Adrenal gland (tissue), 12 donors: ENCODE data around the gene AGPAT3. TPM values are rescaled to one million over a fixed set of nuclear protein-coding genes. Genes with fewer than 3 reads are reported as not detected.
"Not testable (repeated sequence)": the region's sequence is repeated elsewhere in the genome, so short reads cannot be mapped to it uniquely, and the experiment has no call there.

ENCODE experiments used
- DNase-seq, 7 donors: peaks; one replicate each; pipeline ENCODE4 v3.0.0-alpha.2; 2019 to 2020
- H3K27ac ChIP-seq, 5 donors: fragments of 200-600 bp; sonication (generic) in 4 of 5; 1 replicate in 3 of 5; 2 replicates in 2 of 5; pipeline versions ENCODE4 v1.5.1 to v1.8.0; 2016 to 2020; ENCODE audit warnings: mild to moderate bottlenecking in 1 of 5
- H3K27me3 ChIP-seq: fragments of 200-600 bp; 2 replicates; pipeline ENCODE4 v1.8.0; 2021
- H3K36me3 ChIP-seq, 2 donors: fragments of 200-600 bp; replicated peaks in 1 of 2; 1 replicate in 1 of 2; 2 replicates in 1 of 2; pipeline versions ENCODE4 v1.5.1 to v1.8.0; 2018 to 2022
- H3K4me1 ChIP-seq, 2 donors: fragments of 200-600 bp; replicated peaks in 1 of 2; 1 replicate in 1 of 2; 2 replicates in 1 of 2; pipeline versions ENCODE4 v1.5.1 to v1.8.0; 2018 to 2021
- H3K4me3 ChIP-seq, 4 donors: fragments of 200-600 bp; sonication (generic) in 3 of 4; one replicate each; pipeline ENCODE4 v1.5.1; 2016 to 2018
- H3K9me3 ChIP-seq, 3 donors: fragments of 200-600 bp; sonication (generic) in 1 of 3; replicated peaks in 1 of 3; 1 replicate in 2 of 3; 2 replicates in 1 of 3; pipeline versions ENCODE4 v1.5.1 to v1.8.0; 2016 to 2021
- CTCF ChIP-seq, 6 experiments: fragments of 450-650 bp in 4 of 6; fragments of 200-600 bp in 2 of 6; sonication (generic) in 1 of 6; IDR thresholded peaks; 1 replicate in 5 of 6; 2 replicates in 1 of 6; pipeline versions ENCODE4 v1.5.1 to v1.8.0; 2016 to 2021; ENCODE audit warnings: antibody characterized with exemption in 6 of 6, mild to moderate bottlenecking in 2 of 6, moderate library complexity in 1 of 6
- POLR2A ChIP-seq, 2 donors: fragments of 450-650 bp; IDR thresholded peaks; one replicate each; pipeline ENCODE4 v1.6.1; 2017; ENCODE audit warnings: antibody characterized with exemption in 2 of 2, mild to moderate bottlenecking in 2 of 2, moderate library complexity in 1 of 2
- WGBS, 4 donors: extraction: QIAGEN DNeasy Blood & Tissue Kit in 2 of 4; methylation state at CpG; one replicate each; pipeline versions ENCODE4 v1.1.5 to v1.1.7; 2013 to 2017; 5-methylcytosine and 5-hydroxymethylcytosine counted together
- intact Hi-C, 2 donors: fragments of 100-400 bp; cut with DNase I; formaldehyde crosslinking; loops; one replicate each; pipeline versions ENCODE4 v1.14.1 to v1.15.0; 2022 to 2023
- polyA plus RNA-seq, 3 donors: library from polyadenylated mRNA; stranded (reverse); fragments of 200-250 nt in 2 of 3; fragments of 350-450 nt in 1 of 3; fragmentation: Illumina TruSeq in 1 of 3; extraction: RNeasy Lipid Tissue Mini Kit (QIAGEN cat#74804) in 1 of 3; gene quantifications; one replicate each; pipeline ENCODE4 v1.2.3, GENCODE V29; 2013 to 2014
- total RNA-seq, 9 donors: library from RNA; depleted of rRNA in 4 of 9; stranded (reverse); fragments of >200 nt in 4 of 9; fragments of 120-200 nt in 1 of 9; fragmentation: NEBNext Ultra II Directional in 1 of 9; extraction: Animal tissue kit (Norgen Biotek cat#: 25700) in 1 of 9; gene quantifications; one replicate each; pipeline versions ENCODE4 v1.1.0 to v1.2.4, GENCODE V29; 2013 to 2023
- donor health status: healthy with polysubstance abuse.
- donor health status: Bipolar disorder and iron deficiency.
- donor health status: DM: yes; HTN: yes; CAD: no.
- donor health status: DM: no; HTN: no; CAD: no.
- donor health status: DM: no; HTN: no; CAD: no.
- donor health status: DM: yes; HTN: yes; CAD: no.

AGPAT3 gene
- total and polyA plus RNA-seq, 12 donors: 25.3 to 88.9 (median 47.8) TPM

- H3K4me3 ChIP-seq: no peak overlapping the region
- H3K9me3 ChIP-seq: no peaks in the 10 kb centered on the region
- no peak for TF ChIP-seq CTCF (IDR thresholded peaks at IDR 0.05)
- no peak for TF ChIP-seq POLR2A (IDR thresholded peaks at IDR 0.05)
- no peaks in the 10 kb centered on the region for H3K27me3 ChIP-seq
- H3K4me1 ChIP-seq: no peaks in the 10 kb centered on the region
- H3K36me3 ChIP-seq: no peaks in the 10 kb centered on the region
- intact Hi-C loops: no loop called here
- no peak for DNase-seq
- WGBS, 4 donors: 71 to 82% (median 79%) methylated on average over 6 of the region's 6 CpGs
- H3K27ac ChIP-seq: no peak overlapping the region
Measured at GRCh38 chr21:43836616-43837015, 28.4 kb upstream of the AGPAT3 start.

GRCh38 chr21:43840259-43840658 lies 24.8 kb upstream of the AGPAT3 start:
- intact Hi-C loops: no loop called here
- WGBS, 4 donors: 89 to 99% (median 94%) methylated on average over 3 of the region's 3 CpGs
- Histone ChIP-seq H3K36me3 (no peaks in the 10 kb centered on the region), H3K4me1 (no peaks in the 10 kb centered on the region), H3K9me3 (no peaks in the 10 kb centered on the region), H3K4me3 (no peak overlapping the region), H3K27me3 (no peaks in the 10 kb centered on the region), H3K27ac (no peak overlapping the region)
- TF ChIP-seq POLR2A (IDR thresholded peaks at IDR 0.05) (no peak), CTCF (IDR thresholded peaks at IDR 0.05) (no peak)
- no peak for DNase-seq

- no peak for DNase-seq
Measured at GRCh38 chr21:43842742-43843141, 22.3 kb upstream of the AGPAT3 start.

GRCh38 chr21:43844906-43845305 lies 20.1 kb upstream of the AGPAT3 start:
- WGBS, 4 donors: 72 to 82% (median 79%) methylated on average over 3 to 5 of the region's 5 CpGs
- H3K9me3 ChIP-seq, DNase-seq, H3K36me3 ChIP-seq, H3K27ac ChIP-seq, intact Hi-C loops, H3K4me1 ChIP-seq, H3K27me3 ChIP-seq, H3K4me3 ChIP-seq: not testable (repeated sequence)

More at GRCh38 chr21:43842742-43843141, 22.3 kb upstream of the AGPAT3 start:
- H3K27ac ChIP-seq: no peak overlapping the region
- H3K4me1 ChIP-seq: no peaks in the 10 kb centered on the region
- no peaks in the 10 kb centered on the region for H3K27me3 ChIP-seq
- H3K4me3 ChIP-seq: no peak overlapping the region
- TF ChIP-seq POLR2A (IDR thresholded peaks at IDR 0.05) (no peak), CTCF (IDR thresholded peaks at IDR 0.05) (no peak)
- intact Hi-C loops: no loop called here
- no peaks in the 10 kb centered on the region for H3K36me3 ChIP-seq
- WGBS, 4 donors: 60 to 74% (median 68%) methylated on average over 2 of the region's 2 CpGs
- H3K9me3 ChIP-seq: no peaks in the 10 kb centered on the region

DNA sequence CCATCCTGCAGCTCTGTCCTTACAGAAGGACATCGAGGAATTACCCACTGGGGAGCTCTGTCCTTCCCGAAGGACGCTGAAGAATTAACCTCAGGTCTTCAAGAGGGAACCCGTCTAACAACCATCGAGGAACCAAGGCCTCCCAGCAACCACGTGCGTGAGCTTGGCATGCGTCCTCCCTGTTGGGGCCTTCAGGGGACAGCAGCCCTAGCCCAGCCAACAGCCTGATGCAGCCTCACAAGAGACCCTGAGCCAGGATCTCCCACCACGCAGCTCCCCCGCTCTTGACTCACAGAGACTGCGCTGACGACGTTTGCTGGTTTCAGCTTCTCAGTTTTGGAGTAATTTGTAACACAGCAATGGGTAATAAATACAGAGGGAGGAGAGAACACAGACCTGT lies 19.6 kb upstream of the AGPAT3 start:
- intact Hi-C loops: no loop called here
- H3K36me3 ChIP-seq: no peaks in the 10 kb centered on the region

More for the DNA sequence above, 19.6 kb upstream of the AGPAT3 start:
- Histone ChIP-seq H3K27me3 (no peaks in the 10 kb centered on the region), H3K9me3 (no peaks in the 10 kb centered on the region), H3K4me3 (no peak overlapping the region), H3K4me1 (no peaks in the 10 kb centered on the region), H3K27ac (no peak overlapping the region)
- WGBS, 4 donors: 90 to 93% (median 92%) methylated on average over 6 to 13 of the region's 13 CpGs
- no peak for DNase-seq
- TF ChIP-seq CTCF (IDR thresholded peaks at IDR 0.05) (no peak), POLR2A (IDR thresholded peaks at IDR 0.05) (no peak)
